Activated B cell treated with CpG ODN at 0.5 μM for 24 hours (primary cell): ENCODE measurements around the gene ADAMTS3. TPM values are rescaled to one million over a fixed set of nuclear protein-coding genes. Genes with fewer than 3 reads are reported as not detected.

Experiments used
- ATAC-seq: fragments of 200-7000 bp; cut with Tn5 transposase; one replicate; pipeline ENCODE4 v1.10.0; 2021; ENCODE audit warnings: low read depth, mild to moderate bottlenecking, moderate library complexity
- CTCF ChIA-PET: fragments of 350-600 bp; sonication (Branson Sonifier 250); formaldehyde crosslinking; loops from one replicate; lab custom pipeline; 2021; ENCODE audit warnings: antibody characterized with exemption; lab: Charles Lee
- POLR2A ChIA-PET: fragments of 350-600 bp; sonication (Branson Sonifier 250); formaldehyde crosslinking; loops from one replicate; lab custom pipeline; 2021; ENCODE audit warnings: antibody characterized with exemption; lab: Charles Lee
- DNase-seq: peaks from one replicate; pipeline ENCODE4 v3.0.0; 2022
- H3K27ac Mint-ChIP-seq: one replicate; pipeline ENCODE4 v1.8.0; 2020; ENCODE audit warnings: mixed read lengths
- H3K27me3 Mint-ChIP-seq: one replicate; pipeline ENCODE4 v1.8.0; 2021; ENCODE audit warnings: mixed read lengths
- H3K36me3 Mint-ChIP-seq: one replicate; pipeline ENCODE4 v1.8.0; 2021; ENCODE audit warnings: low read depth, mixed read lengths
- H3K4me1 Mint-ChIP-seq: one replicate; pipeline ENCODE4 v1.8.0; 2021; ENCODE audit warnings: mixed read lengths
- H3K4me3 Mint-ChIP-seq: one replicate; pipeline ENCODE4 v1.8.0; 2020; ENCODE audit warnings: mild to moderate bottlenecking, mixed read lengths
- H3K9me3 Mint-ChIP-seq: one replicate; pipeline ENCODE4 v1.8.0; 2020; ENCODE audit warnings: mixed read lengths
- intact Hi-C: fragments of 100-400 bp; cut with micrococcal nuclease; formaldehyde crosslinking; loops from one replicate; pipeline ENCODE4 v1.15.1; 2024
- total RNA-seq: library from RNA; stranded (reverse); gene quantifications from 2 replicates; pipeline ENCODE4 v1.2.3, GENCODE V29; 2022
- TF ChIP-seq, protein P1 (sequence below): fragments of 200-600 bp; IDR thresholded peaks from one replicate; pipeline ENCODE4 v1.8.0; 2022; ENCODE audit warnings: antibody characterized with exemption, mild to moderate bottlenecking

The ADAMTS3 gene
- total RNA-seq, 1 donor from 2014 or later, result not detected

DNA sequence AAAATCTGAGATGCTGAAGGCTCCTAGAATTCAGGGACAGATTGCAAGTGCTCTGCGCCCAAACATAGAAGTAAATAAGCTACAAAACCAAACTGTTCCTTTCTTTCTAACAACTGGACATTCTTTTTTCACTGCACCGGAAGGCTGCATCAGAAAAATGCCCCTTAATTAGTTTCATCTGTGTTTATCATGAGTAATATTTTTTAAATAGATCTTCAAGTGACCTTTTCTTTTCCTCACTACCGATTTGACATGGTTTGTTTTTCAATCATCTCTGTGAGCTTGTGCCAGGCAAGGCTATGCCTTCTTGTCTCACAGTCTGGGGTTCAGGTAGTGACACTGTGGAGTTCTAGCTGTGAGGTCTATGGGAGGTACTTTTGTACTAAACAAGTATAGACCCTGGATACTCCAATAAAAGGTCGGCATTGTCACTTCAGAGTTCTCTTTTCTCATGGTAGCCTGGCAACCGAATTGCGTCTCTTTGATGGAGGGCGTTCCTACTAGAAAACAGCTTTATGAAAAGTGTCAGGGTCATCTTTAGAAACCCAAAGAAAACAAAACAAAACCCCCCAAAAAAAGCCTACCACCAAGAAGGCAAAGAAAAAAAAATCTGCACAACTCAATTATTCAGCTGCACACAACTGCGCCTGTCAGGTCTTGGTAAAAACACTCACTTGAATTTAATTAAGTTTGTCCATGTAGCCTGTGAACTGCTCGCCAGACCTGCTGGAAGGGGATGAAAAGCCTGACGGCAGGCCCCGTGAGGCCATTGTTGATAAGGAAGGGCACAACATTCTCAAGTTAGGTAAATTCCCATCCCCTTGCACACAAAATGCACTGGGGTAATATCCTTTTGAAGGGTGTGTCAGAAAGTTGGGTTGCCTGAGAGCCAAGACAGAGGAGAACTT is 22.8 kb upstream of the ADAMTS3 start:
- intact Hi-C loops, result no loop called here
- ATAC-seq, result no peak
- H3K27me3 Mint-ChIP-seq, result no peaks in the 10 kb centered on the region
- no peak for DNase-seq
- H3K36me3 Mint-ChIP-seq, result no peaks in the 10 kb centered on the region
- no peaks in the 10 kb centered on the region for H3K4me1 Mint-ChIP-seq
- TF ChIP-seq, protein P1, sequence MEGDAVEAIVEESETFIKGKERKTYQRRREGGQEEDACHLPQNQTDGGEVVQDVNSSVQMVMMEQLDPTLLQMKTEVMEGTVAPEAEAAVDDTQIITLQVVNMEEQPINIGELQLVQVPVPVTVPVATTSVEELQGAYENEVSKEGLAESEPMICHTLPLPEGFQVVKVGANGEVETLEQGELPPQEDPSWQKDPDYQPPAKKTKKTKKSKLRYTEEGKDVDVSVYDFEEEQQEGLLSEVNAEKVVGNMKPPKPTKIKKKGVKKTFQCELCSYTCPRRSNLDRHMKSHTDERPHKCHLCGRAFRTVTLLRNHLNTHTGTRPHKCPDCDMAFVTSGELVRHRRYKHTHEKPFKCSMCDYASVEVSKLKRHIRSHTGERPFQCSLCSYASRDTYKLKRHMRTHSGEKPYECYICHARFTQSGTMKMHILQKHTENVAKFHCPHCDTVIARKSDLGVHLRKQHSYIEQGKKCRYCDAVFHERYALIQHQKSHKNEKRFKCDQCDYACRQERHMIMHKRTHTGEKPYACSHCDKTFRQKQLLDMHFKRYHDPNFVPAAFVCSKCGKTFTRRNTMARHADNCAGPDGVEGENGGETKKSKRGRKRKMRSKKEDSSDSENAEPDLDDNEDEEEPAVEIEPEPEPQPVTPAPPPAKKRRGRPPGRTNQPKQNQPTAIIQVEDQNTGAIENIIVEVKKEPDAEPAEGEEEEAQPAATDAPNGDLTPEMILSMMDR, result no peak
- ChIA-PET POLR2A (no interaction called here), CTCF (no interaction called here)
- H3K27ac Mint-ChIP-seq, result no peak overlapping the region
- no peaks in the 10 kb centered on the region for H3K9me3 Mint-ChIP-seq
- no peak overlapping the region for H3K4me3 Mint-ChIP-seq

DNA sequence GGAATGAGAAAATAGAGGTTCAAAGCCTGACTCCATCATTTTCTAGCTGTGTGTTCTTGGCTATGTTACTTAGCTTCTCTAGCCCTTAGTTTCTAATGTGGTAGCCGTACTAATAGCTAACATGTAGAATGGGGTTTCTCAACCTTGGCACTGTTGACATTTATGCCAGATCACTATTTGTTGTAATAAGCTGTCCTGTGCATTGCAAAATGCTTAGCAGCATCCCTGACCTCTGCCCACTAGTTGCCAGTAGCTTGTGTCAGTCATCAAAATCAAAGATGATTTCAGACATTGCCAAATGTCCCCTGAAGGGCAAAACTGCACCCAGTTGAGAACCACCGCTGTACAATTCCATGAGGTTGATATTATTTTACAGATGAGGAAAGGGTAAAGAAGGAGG is 18.3 kb upstream of the ADAMTS3 start:
- TF ChIP-seq, protein P1, result no peak
- ChIA-PET CTCF (no interaction called here), POLR2A (no interaction called here)
- no peak for DNase-seq
- Mint-ChIP-seq H3K9me3 (no peaks in the 10 kb centered on the region), H3K4me3 (no peak overlapping the region), H3K4me1 (no peaks in the 10 kb centered on the region), H3K27me3 (no peaks in the 10 kb centered on the region), H3K27ac (no peak overlapping the region), H3K36me3 (no peaks in the 10 kb centered on the region)
- intact Hi-C loops, result no loop called here
- ATAC-seq, result no peak

DNA sequence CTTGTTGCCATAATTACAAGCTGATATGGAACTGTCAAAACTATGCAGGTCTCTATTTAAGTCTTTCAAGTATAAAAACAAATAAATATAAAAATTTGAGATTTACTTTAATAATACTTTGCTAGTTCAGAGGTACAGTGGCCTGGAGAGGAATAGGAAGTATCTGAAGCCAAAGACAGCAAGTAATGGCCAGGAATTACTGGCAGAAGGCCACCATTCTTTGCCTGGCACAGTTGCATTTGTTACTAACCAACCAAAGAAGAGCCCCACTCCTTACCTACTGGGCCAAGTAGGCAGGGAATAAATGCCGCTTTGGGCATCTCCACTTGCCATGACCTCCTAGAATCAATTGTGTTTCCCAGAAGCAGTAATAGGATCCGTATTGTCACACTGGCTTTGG is 13.8 kb upstream of the ADAMTS3 start:
- ChIA-PET POLR2A (no interaction called here), CTCF (no interaction called here)

DNA sequence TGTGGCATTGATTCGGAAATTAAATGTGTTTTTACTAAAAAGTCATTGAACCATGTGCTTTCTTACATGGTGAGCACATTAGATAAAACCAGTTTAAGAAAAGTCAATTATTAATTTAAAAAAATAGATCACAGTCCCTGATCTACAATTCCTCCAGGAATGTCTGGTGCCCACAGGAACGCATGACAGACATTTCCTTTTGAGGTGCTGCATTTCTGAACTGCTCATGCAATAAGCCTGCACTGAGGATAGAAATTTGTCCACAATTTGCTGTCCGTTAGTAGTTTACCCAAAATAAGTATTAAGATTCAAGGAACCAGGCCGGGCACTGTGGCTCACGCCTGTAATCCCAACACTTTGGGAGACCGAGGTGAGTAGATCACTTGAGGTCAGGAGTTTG is 8.2 kb upstream of the ADAMTS3 start:
- Mint-ChIP-seq H3K27me3 (no peaks in the 10 kb centered on the region), H3K9me3 (no peaks in the 10 kb centered on the region), H3K4me3 (no peak overlapping the region), H3K4me1 (no peaks in the 10 kb centered on the region), H3K36me3 (no peaks in the 10 kb centered on the region), H3K27ac (no peak overlapping the region)
- TF ChIP-seq, protein P1, result no peak
- POLR2A ChIA-PET, result no interaction called here
- CTCF ChIA-PET, result no interaction called here
- ATAC-seq (no peak), DNase-seq (no peak)
- intact Hi-C loops, result no loop called here

More for the DNA sequence above, 13.8 kb upstream of the ADAMTS3 start:
- intact Hi-C loops, result no loop called here
- H3K36me3 Mint-ChIP-seq, result no peaks in the 10 kb centered on the region
- no peak overlapping the region for H3K27ac Mint-ChIP-seq
- ATAC-seq, result no peak
- H3K4me1 Mint-ChIP-seq, result no peaks in the 10 kb centered on the region
- H3K27me3 Mint-ChIP-seq, result no peaks in the 10 kb centered on the region
- no peaks in the 10 kb centered on the region for H3K9me3 Mint-ChIP-seq
- TF ChIP-seq, protein P1, result no peak
- DNase-seq, result no peak
- H3K4me3 Mint-ChIP-seq, result no peak overlapping the region

DNA sequence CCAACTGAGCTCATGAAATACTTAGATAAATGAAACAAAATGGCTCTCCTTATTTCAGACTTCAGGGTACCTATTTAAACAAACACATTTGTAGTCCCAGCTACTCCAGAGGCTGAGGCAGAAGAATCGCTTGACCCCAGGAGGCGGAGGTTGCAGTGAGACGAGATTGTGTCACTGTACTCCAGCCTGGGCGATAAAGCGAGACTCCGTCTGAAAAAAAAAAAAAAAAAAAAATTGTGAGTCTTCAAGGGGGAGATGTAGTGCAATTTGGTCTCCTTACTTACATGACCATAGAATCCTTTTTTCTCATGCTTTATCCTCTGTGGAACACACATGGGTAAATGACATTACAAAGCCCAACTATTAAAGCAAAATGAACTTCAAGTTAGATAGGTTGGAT is 2.3 kb upstream of the ADAMTS3 start:
- H3K9me3 Mint-ChIP-seq, result no peaks in the 10 kb centered on the region
- DNase-seq (no peak), ATAC-seq (no peak)
- H3K4me1 Mint-ChIP-seq, result peaks cover 22% of the 10 kb centered on the region
- intact Hi-C loops, result no loop called here
- no peaks in the 10 kb centered on the region for H3K36me3 Mint-ChIP-seq
- H3K27ac Mint-ChIP-seq, result no peak overlapping the region
- POLR2A ChIA-PET, result no interaction called here
- H3K27me3 Mint-ChIP-seq, result peaks cover 31% of the 10 kb centered on the region
- TF ChIP-seq, protein P1, result no peak
- CTCF ChIA-PET, result no interaction called here
- H3K4me3 Mint-ChIP-seq, result no peak overlapping the region
